PFSK-1 (cell line): ENCODE measurements around the gene AIDA.

Source experiments
- POLR2AphosphoS5 ChIP-seq: IDR thresholded peaks from 2 replicates; pipeline ENCODE4 v1.6.1; 2012; ENCODE audit warnings: low read depth, mild to moderate bottlenecking, control low read depth, low read length, moderate library complexity
- TAF1 ChIP-seq: IDR thresholded peaks from 2 replicates; pipeline ENCODE4 v1.6.1; 2012; ENCODE audit warnings: low read length, control low read depth, borderline replicate concordance; ENCODE audit not compliant: insufficient read depth
- TF ChIP-seq, protein P1 (sequence below), 2 experiments: IDR thresholded peaks; 2 replicates each; pipeline versions ENCODE4 v1.6.1 to v1.8.0; 2011 to 2012; ENCODE audit warnings: low read depth in 2 of 2, low read length in 2 of 2, control low read depth in 1 of 2, inconsistent platforms in 1 of 2, mild to moderate bottlenecking in 1 of 2, moderate library complexity in 1 of 2; ENCODE audit not compliant: insufficient read depth in 1 of 2

- TF ChIP-seq, protein P1, sequence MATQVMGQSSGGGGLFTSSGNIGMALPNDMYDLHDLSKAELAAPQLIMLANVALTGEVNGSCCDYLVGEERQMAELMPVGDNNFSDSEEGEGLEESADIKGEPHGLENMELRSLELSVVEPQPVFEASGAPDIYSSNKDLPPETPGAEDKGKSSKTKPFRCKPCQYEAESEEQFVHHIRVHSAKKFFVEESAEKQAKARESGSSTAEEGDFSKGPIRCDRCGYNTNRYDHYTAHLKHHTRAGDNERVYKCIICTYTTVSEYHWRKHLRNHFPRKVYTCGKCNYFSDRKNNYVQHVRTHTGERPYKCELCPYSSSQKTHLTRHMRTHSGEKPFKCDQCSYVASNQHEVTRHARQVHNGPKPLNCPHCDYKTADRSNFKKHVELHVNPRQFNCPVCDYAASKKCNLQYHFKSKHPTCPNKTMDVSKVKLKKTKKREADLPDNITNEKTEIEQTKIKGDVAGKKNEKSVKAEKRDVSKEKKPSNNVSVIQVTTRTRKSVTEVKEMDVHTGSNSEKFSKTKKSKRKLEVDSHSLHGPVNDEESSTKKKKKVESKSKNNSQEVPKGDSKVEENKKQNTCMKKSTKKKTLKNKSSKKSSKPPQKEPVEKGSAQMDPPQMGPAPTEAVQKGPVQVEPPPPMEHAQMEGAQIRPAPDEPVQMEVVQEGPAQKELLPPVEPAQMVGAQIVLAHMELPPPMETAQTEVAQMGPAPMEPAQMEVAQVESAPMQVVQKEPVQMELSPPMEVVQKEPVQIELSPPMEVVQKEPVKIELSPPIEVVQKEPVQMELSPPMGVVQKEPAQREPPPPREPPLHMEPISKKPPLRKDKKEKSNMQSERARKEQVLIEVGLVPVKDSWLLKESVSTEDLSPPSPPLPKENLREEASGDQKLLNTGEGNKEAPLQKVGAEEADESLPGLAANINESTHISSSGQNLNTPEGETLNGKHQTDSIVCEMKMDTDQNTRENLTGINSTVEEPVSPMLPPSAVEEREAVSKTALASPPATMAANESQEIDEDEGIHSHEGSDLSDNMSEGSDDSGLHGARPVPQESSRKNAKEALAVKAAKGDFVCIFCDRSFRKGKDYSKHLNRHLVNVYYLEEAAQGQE (IDR thresholded peaks at IDR 0.05; ENCODE audit: insufficient read depth in 1 of 2, low read depth in 2 of 2, low read length in 2 of 2), result no peak
- no peak for TF ChIP-seq POLR2AphosphoS5
- no peak for TF ChIP-seq TAF1
These were observed 48.8 kb upstream of the AIDA start for GRCh38 chr1:222761083-222761482.
